T-cell (primary cell): ENCODE data around the gene SEMA6B. TPM values are rescaled to one million over a fixed set of nuclear protein-coding genes. Genes with fewer than 3 reads are reported as not detected.

Source experiments
- ATAC-seq, 4 experiments: fragments of 200-7000 bp in 3 of 4; fragments of 150-1000 bp in 1 of 4; cut with Tn5 transposase; replicated peaks in 1 of 4; 1 replicate in 3 of 4; 2 replicates in 1 of 4; pipeline ENCODE4 v1.10.0; 2021; ENCODE audit warnings: moderate library complexity in 3 of 4, mild to moderate bottlenecking in 2 of 4, moderate number of reproducible peaks in 1 of 4
- CTCF ChIA-PET, 2 donors: fragments of 300-600 bp; sonication (Branson Sonifier 250); formaldehyde crosslinking; loops; one replicate each; lab custom pipeline; 2022; ENCODE audit warnings: antibody characterized with exemption in 2 of 2; lab: Charles Lee
- POLR2A ChIA-PET, 2 donors: fragments of 300-600 bp; sonication (Branson Sonifier 250); formaldehyde crosslinking; loops; one replicate each; lab custom pipeline; 2022; ENCODE audit warnings: antibody characterized with exemption in 2 of 2; lab: Charles Lee
- DNase-seq, 35 experiments: peaks; one replicate each; pipeline versions ENCODE4 v3.0.0 to v3.0.0-alpha.2; 2013 to 2023
- H3K27ac ChIP-seq: one replicate; pipeline ENCODE4 v1.5.1; 2013; ENCODE audit warnings: low read length
- H3K27me3 ChIP-seq, 2 experiments: replicated peaks in 1 of 2; 1 replicate in 1 of 2; 2 replicates in 1 of 2; pipeline versions ENCODE4 v1.6.1 to v1.7.0; 2013; ENCODE audit warnings: low read length in 1 of 2, mixed read lengths in 1 of 2; ENCODE audit not compliant: control insufficient read depth in 2 of 2, insufficient read depth in 2 of 2; ENCODE audit errors: extremely low read depth in 1 of 2
- H3K36me3 ChIP-seq, 2 donors: 1 replicate in 1 of 2; 2 replicates in 1 of 2; pipeline versions ENCODE4 v1.6.1 to v1.7.0; 2013; ENCODE audit warnings: low read length in 1 of 2; ENCODE audit not compliant: control insufficient read depth in 2 of 2, insufficient read depth in 1 of 2; ENCODE audit errors: extremely low read depth in 1 of 2
- H3K4me1 ChIP-seq, 2 experiments: 1 replicate in 1 of 2; 2 replicates in 1 of 2; pipeline versions ENCODE4 v1.6.1 to v1.7.0; 2013; ENCODE audit warnings: low read length in 2 of 2, mixed read lengths in 1 of 2; ENCODE audit not compliant: insufficient read depth in 2 of 2, control insufficient read depth in 1 of 2; ENCODE audit errors: extremely low read depth in 1 of 2
- H3K4me3 ChIP-seq, 2 donors: 1 replicate in 1 of 2; 2 replicates in 1 of 2; pipeline versions ENCODE4 v1.5.1 to v1.7.0; 2013; ENCODE audit warnings: mild to moderate bottlenecking in 2 of 2, low read length in 1 of 2, moderate library complexity in 1 of 2; ENCODE audit not compliant: control insufficient read depth in 1 of 2; ENCODE audit errors: extremely low read depth in 1 of 2
- H3K9me3 ChIP-seq: 2 replicates; pipeline ENCODE4 v1.7.0; 2013
- H3K27ac Mint-ChIP-seq, 2 donors: one replicate each; pipeline ENCODE4 v1.8.0; 2020 to 2021; ENCODE audit warnings: mild to moderate bottlenecking in 2 of 2, mixed read lengths in 2 of 2
- H3K27me3 Mint-ChIP-seq, 2 donors: one replicate each; pipeline ENCODE4 v1.8.0; 2021 to 2022; ENCODE audit warnings: mixed read lengths in 2 of 2
- H3K36me3 Mint-ChIP-seq: one replicate; pipeline ENCODE4 v1.8.0; 2021; ENCODE audit warnings: mixed read lengths
- H3K4me1 Mint-ChIP-seq, 3 donors: one replicate each; pipeline ENCODE4 v1.8.0; 2020 to 2022; ENCODE audit warnings: mixed read lengths in 3 of 3, mild to moderate bottlenecking in 1 of 3
- H3K4me3 Mint-ChIP-seq, 3 donors: one replicate each; pipeline ENCODE4 v1.8.0; 2020 to 2022; ENCODE audit warnings: mild to moderate bottlenecking in 3 of 3, mixed read lengths in 3 of 3, moderate library complexity in 3 of 3
- H3K9me3 Mint-ChIP-seq, 3 donors: one replicate each; pipeline ENCODE4 v1.8.0; 2020 to 2022; ENCODE audit warnings: mixed read lengths in 3 of 3
- WGBS: methylation state at CpG from one replicate; pipeline ENCODE4 v1.1.5; 2013; ENCODE audit warnings: missing lambda C conversion rate; ENCODE audit not compliant: insufficient coverage; 5-methylcytosine and 5-hydroxymethylcytosine counted together
- total RNA-seq, 35 experiments: library from RNA in 6 of 35; stranded (reverse) in 6 of 35; fragments of 120-200 nt in 1 of 35; gene quantifications; one replicate each; pipeline versions ENCODE4 v1.2.1 to v1.2.4 and lab custom pipeline; 2013 to 2026

The SEMA6B gene
- total RNA-seq, 5 donors from 2014 or later (not counting 1 experiment from before 2014, with no cell fraction given), result 0.25 to 0.43 (median 0.32) TPM; not detected in 2

GRCh38 chr19:4557144-4557970 lies 2.1 kb downstream of the SEMA6B start:
- H3K9me3 ChIP-seq, result no peaks in the 10 kb centered on the region
- no peak for ATAC-seq
- H3K36me3 ChIP-seq, result no peaks in the 10 kb centered on the region
- Mint-ChIP-seq H3K4me1 (no peaks in the 10 kb centered on the region), H3K27ac (no peak overlapping the region), H3K27me3 (peaks cover 8 to 10% of the 10 kb centered on the region in 2 donors), H3K9me3 (peaks cover 0 to 8% (median 0%) of the 10 kb centered on the region in 3 donors), H3K4me3 (no peak overlapping the region), H3K36me3 (no peaks in the 10 kb centered on the region)
- peaks cover 0 to 4% of the 10 kb centered on the region in 2 experiments for H3K4me1 ChIP-seq
- H3K27me3 ChIP-seq, result peaks cover 0 to 31% of the 10 kb centered on the region in 2 experiments
- ChIA-PET POLR2A (no interaction called here), CTCF (interaction anchor here in 1 of 2 donors (0.6 kb wide), 1 partner anchor 178 kb away, joined by 5 read pairs; no protein-coding TSS in a partner anchor)
- H3K27ac ChIP-seq, result no peak overlapping the region
- no peak overlapping the region for H3K4me3 ChIP-seq
- 82% methylated on average over 27 of the region's 33 CpGs for WGBS
- DNase-seq, result peak in 5 of 35 experiments; percentile 10 to 23 (median 17)

GRCh38 chr19:4556597-4557127 lies 2.8 kb downstream of the SEMA6B start:
- CTCF ChIA-PET, result no interaction called here
- Mint-ChIP-seq H3K36me3 (no peaks in the 10 kb centered on the region), H3K27me3 (peaks cover 12 to 14% of the 10 kb centered on the region in 2 donors), H3K4me3 (no peak overlapping the region), H3K4me1 (no peaks in the 10 kb centered on the region), H3K27ac (no peak overlapping the region), H3K9me3 (peaks cover 0 to 8% (median 0%) of the 10 kb centered on the region in 3 donors)
- Histone ChIP-seq H3K27me3 (peaks cover 0 to 38% of the 10 kb centered on the region in 2 experiments), H3K4me3 (no peak overlapping the region), H3K9me3 (no peaks in the 10 kb centered on the region), H3K4me1 (peaks cover 0 to 4% of the 10 kb centered on the region in 2 experiments), H3K36me3 (no peaks in the 10 kb centered on the region), H3K27ac (no peak overlapping the region)
- DNase-seq (peak in 1 of 35 experiments; percentile 16), ATAC-seq (no peak)
- 83% methylated on average over 9 of the region's 25 CpGs for WGBS
- POLR2A ChIA-PET, result no interaction called here

GRCh38 chr19:4555657-4556561 lies 3.6 kb downstream of the SEMA6B start:
- Mint-ChIP-seq H3K4me3 (no peak overlapping the region), H3K27me3 (peaks cover 12 to 15% of the 10 kb centered on the region in 2 donors), H3K36me3 (no peaks in the 10 kb centered on the region), H3K9me3 (peaks cover 0 to 8% (median 0%) of the 10 kb centered on the region in 3 donors), H3K4me1 (no peaks in the 10 kb centered on the region), H3K27ac (no peak overlapping the region)
- H3K27me3 ChIP-seq, result peaks cover 0 to 40% of the 10 kb centered on the region in 2 experiments
- WGBS, result 90% methylated on average over 30 of the region's 43 CpGs
- H3K36me3 ChIP-seq, result no peaks in the 10 kb centered on the region
- ATAC-seq, result no peak
- ChIA-PET CTCF (no interaction called here), POLR2A (no interaction called here)
- H3K4me1 ChIP-seq, result peaks cover 0 to 4% of the 10 kb centered on the region in 2 experiments
- H3K27ac ChIP-seq, result no peak overlapping the region
- H3K4me3 ChIP-seq, result no peak overlapping the region
- DNase-seq, result no peak
- H3K9me3 ChIP-seq, result no peaks in the 10 kb centered on the region

GRCh38 chr19:4554717-4555116 lies 4.8 kb downstream of the SEMA6B start:
- CTCF ChIA-PET, result no interaction called here
- Mint-ChIP-seq H3K36me3 (no peaks in the 10 kb centered on the region), H3K27me3 (peaks cover 16 to 18% of the 10 kb centered on the region in 2 donors), H3K4me3 (no peak overlapping the region), H3K4me1 (no peaks in the 10 kb centered on the region), H3K9me3 (peaks cover 0 to 8% (median 0%) of the 10 kb centered on the region in 3 donors), H3K27ac (no peak overlapping the region)
- WGBS, result 100% methylated on average over 5 of the region's 7 CpGs
- H3K9me3 ChIP-seq, result no peaks in the 10 kb centered on the region
- no peaks in the 10 kb centered on the region for H3K36me3 ChIP-seq
- no peak overlapping the region for H3K4me3 ChIP-seq
- DNase-seq, result no peak
- H3K27me3 ChIP-seq, result peaks cover 0 to 50% of the 10 kb centered on the region in 2 experiments
- POLR2A ChIA-PET, result no interaction called here
- H3K4me1 ChIP-seq, result peaks cover 0 to 4% of the 10 kb centered on the region in 2 experiments
- no peak for ATAC-seq
- H3K27ac ChIP-seq, result no peak overlapping the region

- H3K27ac ChIP-seq, result no peak overlapping the region
- Mint-ChIP-seq H3K27ac (no peak overlapping the region), H3K4me3 (no peak overlapping the region), H3K36me3 (no peaks in the 10 kb centered on the region), H3K9me3 (peaks cover 0 to 8% (median 0%) of the 10 kb centered on the region in 3 donors), H3K27me3 (peaks cover 18 to 22% of the 10 kb centered on the region in 2 donors), H3K4me1 (no peaks in the 10 kb centered on the region)
- H3K4me3 ChIP-seq, result no peak overlapping the region
- ChIA-PET CTCF (no interaction called here), POLR2A (no interaction called here)
- H3K4me1 ChIP-seq, result peaks cover 0 to 4% of the 10 kb centered on the region in 2 experiments
- DNase-seq (no peak), ATAC-seq (no peak)
- no peaks in the 10 kb centered on the region for H3K36me3 ChIP-seq
- H3K27me3 ChIP-seq, result peaks cover 0 to 42% of the 10 kb centered on the region in 2 experiments
- no peaks in the 10 kb centered on the region for H3K9me3 ChIP-seq
- 83% methylated on average over 3 of the region's 3 CpGs for WGBS
These were observed 5.7 kb downstream of the SEMA6B start for GRCh38 chr19:4553775-4554174.
